ENCODE results near the gene DNAH3.
"Not testable (repeated sequence)": the region's sequence is repeated elsewhere in the genome, so short reads cannot be mapped to it uniquely, and the experiment has no call there.

Gene DNAH3, protein sequence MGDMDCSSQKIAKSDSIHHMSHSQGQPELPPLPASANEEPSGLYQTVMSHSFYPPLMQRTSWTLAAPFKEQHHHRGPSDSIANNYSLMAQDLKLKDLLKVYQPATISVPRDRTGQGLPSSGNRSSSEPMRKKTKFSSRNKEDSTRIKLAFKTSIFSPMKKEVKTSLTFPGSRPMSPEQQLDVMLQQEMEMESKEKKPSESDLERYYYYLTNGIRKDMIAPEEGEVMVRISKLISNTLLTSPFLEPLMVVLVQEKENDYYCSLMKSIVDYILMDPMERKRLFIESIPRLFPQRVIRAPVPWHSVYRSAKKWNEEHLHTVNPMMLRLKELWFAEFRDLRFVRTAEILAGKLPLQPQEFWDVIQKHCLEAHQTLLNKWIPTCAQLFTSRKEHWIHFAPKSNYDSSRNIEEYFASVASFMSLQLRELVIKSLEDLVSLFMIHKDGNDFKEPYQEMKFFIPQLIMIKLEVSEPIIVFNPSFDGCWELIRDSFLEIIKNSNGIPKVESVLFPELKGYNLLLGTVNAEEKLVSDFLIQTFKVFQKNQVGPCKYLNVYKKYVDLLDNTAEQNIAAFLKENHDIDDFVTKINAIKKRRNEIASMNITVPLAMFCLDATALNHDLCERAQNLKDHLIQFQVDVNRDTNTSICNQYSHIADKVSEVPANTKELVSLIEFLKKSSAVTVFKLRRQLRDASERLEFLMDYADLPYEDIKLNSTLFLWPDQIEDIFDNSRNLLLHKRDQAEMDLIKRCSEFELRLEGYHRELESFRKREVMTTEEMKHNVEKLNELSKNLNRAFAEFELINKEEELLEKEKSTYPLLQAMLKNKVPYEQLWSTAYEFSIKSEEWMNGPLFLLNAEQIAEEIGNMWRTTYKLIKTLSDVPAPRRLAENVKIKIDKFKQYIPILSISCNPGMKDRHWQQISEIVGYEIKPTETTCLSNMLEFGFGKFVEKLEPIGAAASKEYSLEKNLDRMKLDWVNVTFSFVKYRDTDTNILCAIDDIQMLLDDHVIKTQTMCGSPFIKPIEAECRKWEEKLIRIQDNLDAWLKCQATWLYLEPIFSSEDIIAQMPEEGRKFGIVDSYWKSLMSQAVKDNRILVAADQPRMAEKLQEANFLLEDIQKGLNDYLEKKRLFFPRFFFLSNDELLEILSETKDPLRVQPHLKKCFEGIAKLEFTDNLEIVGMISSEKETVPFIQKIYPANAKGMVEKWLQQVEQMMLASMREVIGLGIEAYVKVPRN (N-terminal part only)

DNA sequence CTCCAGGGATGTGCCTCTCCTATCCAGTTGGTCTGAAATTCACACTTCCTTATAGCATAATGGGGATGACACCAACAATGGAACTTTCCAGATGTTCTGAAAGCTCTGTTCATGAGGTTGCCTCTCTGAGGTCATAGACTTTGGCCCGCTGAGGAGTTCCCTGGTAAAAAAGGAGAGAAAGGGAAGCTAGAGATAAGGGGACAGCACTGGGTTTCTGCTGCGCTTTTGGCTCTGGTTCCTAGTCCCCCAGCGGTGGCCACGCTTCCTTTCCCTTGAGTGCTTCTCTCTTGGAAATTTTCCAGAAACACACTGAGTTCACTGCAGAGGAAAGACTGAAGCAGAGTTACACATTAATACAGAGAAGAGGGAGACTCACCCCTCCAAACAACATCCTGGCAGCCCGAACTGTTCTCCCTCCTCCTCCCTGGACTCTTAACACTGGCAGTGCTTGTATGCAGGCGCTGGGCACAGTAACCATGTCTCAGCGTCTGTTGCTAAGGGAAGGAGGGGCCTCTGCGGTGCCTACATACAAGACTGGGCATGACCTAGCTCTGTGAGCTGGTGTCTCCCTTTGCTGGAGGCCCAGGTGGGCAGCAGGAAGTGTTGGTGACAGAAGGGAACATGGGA, at the start of gene DNAH3:
Gene DNAH3 (minus strand): TSS at position 472 of the 627 bp plus-strand sequence. CDS start 527 bp downstream, outside the sequence.
- H3K9ac ChIP-seq (ENCODE audit: low read depth, low read length) = no peak within 1 kb of the TSS
- H3K27me3 ChIP-seq (ENCODE audit: insufficient read depth, low read length) = no peaks in the 10 kb centered on the region
- H3K4me3 ChIP-seq (ENCODE audit: low read length) = no peak within 1 kb of the TSS
- H3K36me3 ChIP-seq (ENCODE audit: insufficient read depth, low read depth, low read length) = no peaks in the 10 kb centered on the region
- no peaks in the 10 kb centered on the region for H3K4me1 ChIP-seq (ENCODE audit: insufficient read depth, low read length)
- H3K27ac ChIP-seq (ENCODE audit: low read length) = no peak within 1 kb of the TSS
- no peaks in the 10 kb centered on the region for H3K9me3 ChIP-seq (ENCODE audit: insufficient read depth, low read depth, low read length)

DNA sequence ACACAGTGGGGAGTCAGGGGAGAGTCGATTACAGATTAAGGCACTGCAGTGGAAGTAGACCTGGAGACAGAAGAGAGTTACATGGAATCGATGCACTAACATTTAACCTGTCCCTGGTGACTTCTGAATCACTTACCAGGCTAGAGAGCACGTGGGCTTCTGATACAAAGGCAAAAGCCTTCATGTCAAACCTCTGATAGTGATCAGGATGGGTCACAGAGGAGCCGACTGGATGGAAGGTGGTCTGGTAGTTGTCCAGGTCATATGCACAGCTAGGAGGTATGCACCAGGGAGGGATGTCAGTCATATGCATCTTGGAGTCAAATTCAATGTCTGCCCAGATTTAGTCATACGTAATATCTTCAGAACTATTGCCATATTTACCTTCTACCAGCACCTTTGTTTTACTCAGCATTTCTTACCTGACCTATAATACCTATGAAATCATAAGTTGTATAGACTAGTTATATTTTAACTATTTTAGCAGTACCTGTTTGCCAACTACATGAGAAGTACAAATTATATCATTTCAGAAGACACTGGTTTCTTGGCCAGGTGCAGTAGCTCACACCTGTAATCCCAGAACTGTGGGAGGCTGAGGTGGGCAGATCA, 49.1 kb upstream of the DNAH3 start:
- no peaks in the 10 kb centered on the region for H3K36me3 ChIP-seq (ENCODE audit: insufficient read depth, low read depth, low read length)
- H3K9ac ChIP-seq (ENCODE audit: low read depth, low read length) = no peak overlapping the region

DNA sequence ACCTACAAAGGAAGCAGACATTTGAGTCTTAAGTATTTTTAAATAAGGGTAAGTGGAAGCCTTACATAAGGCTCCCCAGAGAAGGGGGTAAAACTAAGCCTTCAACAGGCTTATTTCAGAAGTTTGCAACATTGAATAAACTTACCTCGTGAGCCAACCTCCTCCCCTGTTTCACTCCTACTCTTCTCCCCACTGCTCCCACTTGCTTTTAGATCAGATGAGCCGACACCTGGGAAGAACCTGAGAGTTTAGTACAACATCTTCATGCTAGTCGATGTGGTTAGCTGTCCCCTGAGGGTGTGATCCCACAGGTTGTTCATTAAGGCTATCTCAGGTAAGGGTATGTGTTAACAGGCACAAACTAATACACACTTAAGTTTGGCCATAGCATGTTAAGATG, 47.0 kb upstream of the DNAH3 start:
- Histone ChIP-seq H3K9me3 (ENCODE audit: insufficient read depth, low read depth, low read length) (no peaks in the 10 kb centered on the region; the same call in 1 of the 2 replicates), H3K27ac (ENCODE audit: low read length) (no peak overlapping the region), H3K4me3 (ENCODE audit: low read length) (no peak overlapping the region), H3K9ac (ENCODE audit: low read depth, low read length) (no peak overlapping the region), H3K27me3 (ENCODE audit: insufficient read depth, low read length) (no peaks in the 10 kb centered on the region), H3K4me1 (ENCODE audit: insufficient read depth, low read length) (no peaks in the 10 kb centered on the region), H3K36me3 (ENCODE audit: insufficient read depth, low read depth, low read length) (no peaks in the 10 kb centered on the region)

More for the DNA sequence above, 49.1 kb upstream of the DNAH3 start:
- Histone ChIP-seq H3K9me3 (ENCODE audit: insufficient read depth, low read depth, low read length) (no peaks in the 10 kb centered on the region; the same call in 1 of the 2 replicates), H3K4me3 (ENCODE audit: low read length) (no peak overlapping the region), H3K27ac (ENCODE audit: low read length) (no peak overlapping the region), H3K4me1 (ENCODE audit: insufficient read depth, low read length) (no peaks in the 10 kb centered on the region), H3K27me3 (ENCODE audit: insufficient read depth, low read length) (no peaks in the 10 kb centered on the region)

DNA sequence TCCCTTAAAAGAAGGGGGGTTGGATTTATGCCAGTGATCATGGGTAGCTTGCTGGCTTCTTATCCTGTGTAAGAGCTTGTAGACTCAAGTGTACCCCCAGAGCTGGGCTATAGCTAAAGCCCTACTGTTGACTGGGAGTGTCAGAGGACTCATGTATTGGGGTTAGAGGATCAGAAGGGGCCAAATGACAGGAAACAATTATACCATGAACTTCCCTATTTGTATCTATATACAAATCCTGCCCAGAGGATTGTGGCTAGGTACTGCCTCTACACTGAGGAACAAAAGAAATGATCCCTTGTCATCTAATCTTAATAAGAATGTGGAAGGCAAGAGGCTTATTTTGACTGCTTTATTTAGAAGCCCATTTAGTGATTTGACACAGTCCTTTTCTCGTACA, 46.5 kb upstream of the DNAH3 start:
- no peaks in the 10 kb centered on the region for H3K27me3 ChIP-seq (ENCODE audit: insufficient read depth, low read length)
- no peaks in the 10 kb centered on the region for H3K36me3 ChIP-seq (ENCODE audit: insufficient read depth, low read depth, low read length)

DNA sequence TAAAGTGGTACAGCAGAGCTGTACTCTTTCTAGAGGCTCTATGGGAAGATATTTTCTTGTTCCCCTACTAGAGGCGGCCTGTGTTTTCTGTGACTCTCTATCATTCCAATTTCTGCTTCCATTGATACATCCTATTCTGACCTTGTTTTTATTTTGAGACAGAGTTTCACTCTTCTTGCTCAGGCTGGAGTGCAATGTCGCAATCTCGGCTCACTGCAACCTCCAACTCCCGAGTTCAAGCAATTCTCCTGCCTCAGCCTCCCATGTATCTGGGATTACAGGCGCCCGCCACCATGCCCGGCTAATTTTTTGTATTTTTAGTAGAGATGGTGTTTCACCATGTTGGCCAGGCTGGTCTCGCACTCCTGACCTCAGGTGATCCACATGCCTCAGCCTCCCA, 44.7 kb upstream of the DNAH3 start:
- not testable (repeated sequence) for H3K27ac ChIP-seq (ENCODE audit: low read length); H3K9me3 ChIP-seq (ENCODE audit: insufficient read depth, low read depth, low read length); H3K9ac ChIP-seq (ENCODE audit: low read depth, low read length); H3K27me3 ChIP-seq (ENCODE audit: insufficient read depth, low read length); H3K4me1 ChIP-seq (ENCODE audit: insufficient read depth, low read length); H3K36me3 ChIP-seq (ENCODE audit: insufficient read depth, low read depth, low read length); H3K4me3 ChIP-seq (ENCODE audit: low read length)

More for the DNA sequence above, 46.5 kb upstream of the DNAH3 start:
- no peaks in the 10 kb centered on the region for H3K4me1 ChIP-seq (ENCODE audit: insufficient read depth, low read length)
- H3K9ac ChIP-seq (ENCODE audit: low read depth, low read length) = no peak overlapping the region
- no peaks in the 10 kb centered on the region; the same call in 1 of the 2 replicates for H3K9me3 ChIP-seq (ENCODE audit: insufficient read depth, low read depth, low read length)
- H3K4me3 ChIP-seq (ENCODE audit: low read length) = no peak overlapping the region
- no peak overlapping the region for H3K27ac ChIP-seq (ENCODE audit: low read length)

DNA sequence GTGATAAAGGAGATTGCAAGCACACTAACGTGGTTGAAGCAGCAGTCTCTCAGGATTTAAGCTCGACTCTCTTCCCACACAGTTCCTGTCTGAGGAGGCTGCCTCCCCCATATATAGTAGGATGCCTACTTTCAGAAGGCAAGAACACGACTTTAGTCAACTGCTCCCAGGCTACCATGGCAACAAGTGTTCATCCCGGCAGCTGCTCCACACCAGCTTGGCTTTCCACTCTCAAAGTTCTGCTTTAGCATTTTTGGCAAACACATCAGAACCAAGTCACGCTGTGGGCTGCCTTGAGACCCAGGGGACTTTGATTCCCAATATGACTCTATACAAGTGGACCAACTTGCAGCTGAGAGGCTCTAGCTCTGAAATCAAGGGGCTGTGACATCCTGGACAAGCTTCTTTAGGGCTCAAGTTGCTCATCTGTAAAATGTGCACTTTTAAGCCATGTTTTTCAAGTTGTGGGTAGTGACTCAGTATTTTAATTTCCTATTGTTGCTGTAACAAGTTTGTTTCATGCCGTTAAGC, 44.2 kb upstream of the DNAH3 start:
- no peaks in the 10 kb centered on the region for H3K36me3 ChIP-seq (ENCODE audit: insufficient read depth, low read depth, low read length)
- H3K4me3 ChIP-seq (ENCODE audit: low read length) = no peak overlapping the region
- H3K4me1 ChIP-seq (ENCODE audit: insufficient read depth, low read length) = no peaks in the 10 kb centered on the region
- no peaks in the 10 kb centered on the region; the same call in 1 of the 2 replicates for H3K9me3 ChIP-seq (ENCODE audit: insufficient read depth, low read depth, low read length)
- no peak overlapping the region for H3K27ac ChIP-seq (ENCODE audit: low read length)
- H3K9ac ChIP-seq (ENCODE audit: low read depth, low read length) = no peak overlapping the region
- H3K27me3 ChIP-seq (ENCODE audit: insufficient read depth, low read length) = no peaks in the 10 kb centered on the region

DNA sequence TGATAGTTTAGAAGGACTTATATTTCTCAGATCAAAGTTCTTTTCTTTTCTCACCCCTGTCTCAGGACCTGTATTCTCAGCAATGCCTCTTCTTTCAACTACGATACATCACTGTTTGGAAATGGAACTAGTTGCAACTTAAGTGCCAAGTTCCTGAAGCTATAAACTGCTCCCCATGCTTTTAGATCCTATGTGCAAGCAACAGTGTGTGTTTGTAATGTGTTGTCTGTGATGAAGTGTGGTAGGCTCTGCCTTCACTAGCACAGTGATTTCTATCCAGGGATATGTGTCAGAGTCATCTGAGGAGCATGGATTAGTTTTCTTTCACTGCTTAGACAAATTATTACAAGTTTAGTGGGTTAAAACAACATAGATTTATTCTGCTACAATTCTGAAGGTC, 42.3 kb upstream of the DNAH3 start:
- H3K27me3 ChIP-seq (ENCODE audit: insufficient read depth, low read length) = no peaks in the 10 kb centered on the region
- no peaks in the 10 kb centered on the region; the same call in 1 of the 2 replicates for H3K9me3 ChIP-seq (ENCODE audit: insufficient read depth, low read depth, low read length)
- no peaks in the 10 kb centered on the region for H3K36me3 ChIP-seq (ENCODE audit: insufficient read depth, low read depth, low read length)
- no peak overlapping the region for H3K4me3 ChIP-seq (ENCODE audit: low read length)
- H3K9ac ChIP-seq (ENCODE audit: low read depth, low read length) = no peak overlapping the region
- H3K4me1 ChIP-seq (ENCODE audit: insufficient read depth, low read length) = no peaks in the 10 kb centered on the region
- no peak overlapping the region for H3K27ac ChIP-seq (ENCODE audit: low read length)

DNA sequence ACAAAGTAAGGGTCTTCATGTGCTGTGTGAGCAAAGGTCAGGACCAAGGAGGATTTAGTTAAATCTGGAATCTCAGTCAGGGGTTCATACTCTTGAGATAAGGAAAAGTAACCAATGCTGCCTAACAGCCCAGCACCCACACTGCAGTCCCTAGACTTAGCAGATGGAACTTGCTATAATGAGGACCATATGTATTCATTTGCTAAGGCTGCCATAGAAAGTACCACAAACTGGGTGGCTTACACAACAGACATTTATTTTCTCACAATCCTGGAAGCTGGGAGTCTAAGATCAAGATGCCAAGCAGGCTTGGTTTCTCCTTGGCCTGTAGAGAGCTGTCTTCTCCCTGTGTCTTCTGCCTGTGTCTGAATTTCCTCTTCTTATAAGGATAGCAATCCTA, 40.0 kb upstream of the DNAH3 start:
- no peaks in the 10 kb centered on the region for H3K27me3 ChIP-seq (ENCODE audit: insufficient read depth, low read length)
- no peaks in the 10 kb centered on the region for H3K9me3 ChIP-seq (ENCODE audit: insufficient read depth, low read depth, low read length)
- H3K4me3 ChIP-seq (ENCODE audit: low read length) = no peak overlapping the region
- H3K27ac ChIP-seq (ENCODE audit: low read length) = no peak overlapping the region
- H3K36me3 ChIP-seq (ENCODE audit: insufficient read depth, low read depth, low read length) = no peaks in the 10 kb centered on the region
- no peaks in the 10 kb centered on the region for H3K4me1 ChIP-seq (ENCODE audit: insufficient read depth, low read length)
- H3K9ac ChIP-seq (ENCODE audit: low read depth, low read length) = no peak overlapping the region

DNA sequence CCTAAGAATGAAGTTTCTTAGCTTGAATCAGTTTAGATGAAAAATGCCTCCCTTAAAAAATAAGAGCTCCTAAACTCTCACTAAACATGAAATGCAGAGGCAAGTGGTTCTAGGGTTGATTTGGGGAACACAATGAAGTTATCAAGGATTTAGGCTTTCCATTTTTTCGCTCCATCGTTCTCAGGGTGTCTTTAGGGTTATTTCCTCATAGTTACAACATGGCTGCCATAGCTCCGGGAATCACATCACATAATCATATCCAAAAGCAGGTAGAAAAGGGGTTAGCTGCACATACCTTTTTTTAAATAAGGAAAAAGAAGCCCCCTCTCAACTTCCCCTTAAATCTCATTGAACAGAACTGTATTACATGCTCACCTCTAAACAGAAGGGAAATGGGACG, 39.4 kb upstream of the DNAH3 start:
- no peaks in the 10 kb centered on the region for H3K4me1 ChIP-seq (ENCODE audit: insufficient read depth, low read length)
- H3K27ac ChIP-seq (ENCODE audit: low read length) = no peak overlapping the region
- no peak overlapping the region for H3K9ac ChIP-seq (ENCODE audit: low read depth, low read length)
- H3K27me3 ChIP-seq (ENCODE audit: insufficient read depth, low read length) = no peaks in the 10 kb centered on the region
- H3K36me3 ChIP-seq (ENCODE audit: insufficient read depth, low read depth, low read length) = no peaks in the 10 kb centered on the region
- no peaks in the 10 kb centered on the region for H3K9me3 ChIP-seq (ENCODE audit: insufficient read depth, low read depth, low read length)
- no peak overlapping the region for H3K4me3 ChIP-seq (ENCODE audit: low read length)

DNA sequence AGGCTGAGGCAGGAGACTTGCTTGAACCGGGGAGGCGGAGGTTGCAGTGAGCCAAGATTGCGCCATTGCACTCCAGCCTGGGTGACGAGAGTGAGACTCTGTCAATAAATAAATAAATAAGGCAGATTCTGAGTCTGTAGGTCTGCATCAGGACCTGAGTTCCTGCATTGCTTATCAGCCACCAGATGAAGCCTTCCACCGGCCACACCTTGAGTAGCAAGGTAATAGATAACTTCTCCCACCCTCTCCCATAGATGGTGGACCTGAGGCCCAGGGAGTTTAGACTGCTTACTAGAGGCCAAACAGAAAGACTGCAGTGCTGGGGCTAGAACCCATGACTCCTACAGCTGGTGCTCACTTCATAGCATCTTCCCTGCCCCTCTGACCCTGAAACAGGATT, 38.7 kb upstream of the DNAH3 start:
- H3K36me3 ChIP-seq (ENCODE audit: insufficient read depth, low read depth, low read length) = no peaks in the 10 kb centered on the region

More for the DNA sequence above, 38.7 kb upstream of the DNAH3 start:
- Histone ChIP-seq H3K9ac (ENCODE audit: low read depth, low read length) (no peak overlapping the region), H3K4me1 (ENCODE audit: insufficient read depth, low read length) (no peaks in the 10 kb centered on the region), H3K27ac (ENCODE audit: low read length) (no peak overlapping the region), H3K4me3 (ENCODE audit: low read length) (no peak overlapping the region), H3K27me3 (ENCODE audit: insufficient read depth, low read length) (no peaks in the 10 kb centered on the region), H3K9me3 (ENCODE audit: insufficient read depth, low read depth, low read length) (no peaks in the 10 kb centered on the region)
